HepG2 (cell line): ENCODE data around the gene HOXD8. TPM values are rescaled to one million over a fixed set of nuclear protein-coding genes. Genes with fewer than 3 reads are reported as not detected.

Source experiments
- ATAC-seq: fragments of 200-7000 bp; cut with Tn5 transposase; 3 replicates; pipeline ENCODE4 v1.9.1; 2020; ENCODE audit warnings: mild to moderate bottlenecking, moderate library complexity
- BruUV-seq: library from RNA; stranded (reverse); fragments of 400-500 nt; replicated peaks from 2 replicates; lab custom pipeline; 2021; lab: Mats Ljungman, UMichigan
- CTCF ChIA-PET: fragments of 300-600 bp; formaldehyde crosslinking; extraction: SDS; loops from one replicate; lab custom pipeline; 2021; ENCODE audit warnings: low total read pairs, inconsistent platforms, low intra/inter-chr PET ratio; lab: Yijun Ruan, JAX
- POLR2A ChIA-PET: fragments of 350-600 bp; sonication (Branson Sonifier 250); formaldehyde crosslinking; loops from one replicate; lab custom pipeline; 2020; ENCODE audit warnings: antibody characterized with exemption, inconsistent platforms; lab: Yijun Ruan, JAX
- DNase-seq: peaks from one replicate; pipeline ENCODE4 v3.0.0-alpha.2; 2015; ENCODE audit warnings: low spot score
- FAIRE-seq: peaks from 3 replicates; lab custom pipeline; 2011; peaks lifted over from hg19 to GRCh38; lab: Jason Lieb, UNC
- H2AFZ ChIP-seq: one replicate; pipeline ENCODE4 v1.6.1; 2011; ENCODE audit warnings: low read length, inconsistent platforms
- H3K27ac ChIP-seq: fragments of 300-600 bp; 3 replicates; pipeline ENCODE4 v1.8.0; 2011; ENCODE audit warnings: mixed run types, mild to moderate bottlenecking, mixed read lengths, low read length, inconsistent platforms; ENCODE audit not compliant: insufficient read depth; ENCODE audit errors: extremely low read length
- H3K27me3 ChIP-seq, 2 experiments: fragments of 200-600 bp in 1 of 2; 2 replicates in 1 of 2; 3 replicates in 1 of 2; pipeline versions ENCODE4 v1.6.0 to v1.8.0; 2011; ENCODE audit warnings: low read length in 2 of 2, mild to moderate bottlenecking in 2 of 2, moderate library complexity in 2 of 2, inconsistent platforms in 1 of 2; ENCODE audit not compliant: insufficient read depth in 2 of 2, control insufficient read depth in 1 of 2
- H3K36me3 ChIP-seq, 2 experiments: fragments of 200-600 bp in 1 of 2; replicated peaks in 1 of 2; 2 replicates in 1 of 2; 3 replicates in 1 of 2; pipeline versions ENCODE4 v1.5.1 to v1.8.0; 2011; ENCODE audit warnings: low read length in 2 of 2, inconsistent platforms in 1 of 2; ENCODE audit not compliant: insufficient read depth in 2 of 2, control insufficient read depth in 1 of 2
- H3K4me1 ChIP-seq: 2 replicates; pipeline ENCODE4 v1.5.1; 2012; ENCODE audit warnings: low read length, inconsistent platforms; ENCODE audit not compliant: insufficient read depth
- H3K4me2 ChIP-seq: 2 replicates; pipeline ENCODE4 v1.6.0; 2011; ENCODE audit warnings: low read depth, low read length, inconsistent platforms
- H3K4me3 ChIP-seq, 3 experiments: fragments of 200-600 bp in 1 of 3; sonication (generic), shearing (Covaris generic) in 1 of 3; replicated peaks in 1 of 3; 2 replicates each; pipeline ENCODE4 v1.5.1; 2011 to 2016; ENCODE audit warnings: low read length in 3 of 3, inconsistent platforms in 2 of 3, low read depth in 2 of 3, mild to moderate bottlenecking in 2 of 3, control low read depth in 1 of 3, mixed read lengths in 1 of 3; ENCODE audit not compliant: insufficient read depth in 1 of 3
- H3K79me2 ChIP-seq: one replicate; pipeline ENCODE4 v1.6.1; 2011; ENCODE audit warnings: low read length, inconsistent platforms; ENCODE audit not compliant: insufficient read depth
- H3K9ac ChIP-seq: 2 replicates; pipeline ENCODE4 v1.6.0; 2011; ENCODE audit warnings: mild to moderate bottlenecking, low read depth, low read length, inconsistent platforms; ENCODE audit not compliant: insufficient read depth
- H3K9me3 ChIP-seq: 2 replicates; pipeline ENCODE4 v1.5.1; 2012; ENCODE audit warnings: mild to moderate bottlenecking, low read length
- H4K20me1 ChIP-seq: 2 replicates; pipeline ENCODE4 v1.6.0; 2011; ENCODE audit warnings: inconsistent platforms, mild to moderate bottlenecking, low read length, moderate library complexity; ENCODE audit not compliant: insufficient read depth
- CEBPZ ChIP-seq: IDR thresholded peaks from 2 replicates; pipeline ENCODE4 v1.6.1; 2012; ENCODE audit warnings: low read length, improper control_type of control experiment
- EP300 ChIP-seq, 3 experiments: sonication (generic) in 1 of 3; formaldehyde crosslinking in 1 of 3; IDR thresholded peaks; 2 replicates each; pipeline versions ENCODE4 v1.5.1 to v1.6.1; 2011 to 2020; ENCODE audit warnings: low read depth in 2 of 3, low read length in 2 of 3, borderline replicate concordance in 1 of 3, improper control_type of control experiment in 1 of 3, mild to moderate bottlenecking in 1 of 3, missing genetic modification reagents in 1 of 3, moderate library complexity in 1 of 3
- RAD51 ChIP-seq: fragments of 450-650 bp; IDR thresholded peaks from 2 replicates; pipeline ENCODE4 v1.6.1; 2016; ENCODE audit warnings: borderline replicate concordance
- ZFP91 ChIP-seq: sonication (generic); formaldehyde crosslinking; IDR thresholded peaks from 2 replicates; pipeline ENCODE4 v1.9.0; 2022; ENCODE audit warnings: missing genetic modification reagents, mild to moderate bottlenecking, borderline replicate concordance
- ZNF276 ChIP-seq: sonication (generic); formaldehyde crosslinking; IDR thresholded peaks from 2 replicates; pipeline ENCODE4 v1.4.0; 2020; ENCODE audit warnings: mild to moderate bottlenecking, low read depth, missing genetic modification reagents
- ZNF292 ChIP-seq: sonication (generic); formaldehyde crosslinking; IDR thresholded peaks from 2 replicates; pipeline ENCODE4 v1.8.1; 2022; ENCODE audit warnings: mild to moderate bottlenecking, low read depth, missing genetic modification reagents, borderline replicate concordance
- ZNF558 ChIP-seq: sonication (generic); formaldehyde crosslinking; IDR thresholded peaks from 2 replicates; pipeline ENCODE4 v1.9.0; 2022; ENCODE audit warnings: mild to moderate bottlenecking, missing genetic modification reagents, borderline replicate concordance
- ZNF687 ChIP-seq: sonication (generic); formaldehyde crosslinking; IDR thresholded peaks from 2 replicates; pipeline ENCODE4 v1.5.1; 2020; ENCODE audit warnings: mild to moderate bottlenecking, missing genetic modification reagents, moderate library complexity
- WGBS: methylation state at CpG from one replicate; pipeline ENCODE4 v1.1.6; 2017; ENCODE audit warnings: low lambda C conversion rate; 5-methylcytosine and 5-hydroxymethylcytosine counted together
- in situ Hi-C: cut with HindIII; loops from 2 replicates; pipeline ENCODE4 v1.10.0; 2017; ENCODE audit warnings: low pct_unique_long_range_greater_than_20kb; ENCODE audit not compliant: extremely low pct_ligation_motif_present
- intact Hi-C: fragments of 100-400 bp; cut with micrococcal nuclease; formaldehyde crosslinking; loops from one replicate; pipeline ENCODE4 v1.10.0; 2022; ENCODE audit not compliant: unreplicated experiment
- polyA plus RNA-seq, 8 experiments: library from polyadenylated mRNA; depleted of rRNA in 3 of 8; stranded (reverse) in 7 of 8; unstranded in 1 of 8; fragments of >200 nt; fragmentation: Illumina TruSeq in 4 of 8; extraction: Trizol in 4 of 8; gene quantifications; 2 replicates each; pipeline versions ENCODE4 v1.2.1 to v1.2.3, GENCODE V29; 2011 to 2016; ENCODE audit warnings: low read depth in 4 of 8, missing spikeins in 1 of 8, mixed read lengths in 1 of 8; ENCODE audit not compliant: insufficient read depth in 1 of 8
- total RNA-seq, 5 experiments: library from RNA; depleted of rRNA; stranded (reverse); fragments of >200 nt; fragmentation: Illumina TruSeq; extraction: Trizol; gene quantifications; 2 replicates each; pipeline ENCODE4 v1.2.3, GENCODE V29; 2016; ENCODE audit warnings: low read depth in 1 of 5

Gene HOXD8
- total and polyA plus RNA-seq, 2 of the 13 experiments (the other 11 are each of a cell fraction or from before 2014, with no cell fraction given): not detected

- TF ChIP-seq EP300 (IDR thresholded peaks at IDR 0.05; ENCODE audit: low read depth in 2 of 2, low read length in 2 of 2) (no peak), EP300 (CRISPR knock-in tag; IDR thresholded peaks at IDR 0.05; ENCODE audit: borderline replicate concordance) (no peak), CEBPZ (no peak), ZNF558 (CRISPR knock-in tag) (no peak)
- TF ChIP-seq, all 625 proteins: peak for 2
These were observed 37.9 kb downstream of the HOXD8 start (continued) for GRCh38 chr2:176167398-176167797.

GRCh38 chr2:176169181-176169580 lies 39.7 kb downstream of the HOXD8 start:
- peak; percentile 32 for ATAC-seq
- Histone ChIP-seq H3K4me2 (no peak overlapping the region), H3K36me3 (no peaks in the 10 kb centered on the region), H3K4me1 (peaks cover 43% of the 10 kb centered on the region), H3K4me3 (no peak overlapping the region), H3K27me3 (peaks cover 9 to 54% of the 10 kb centered on the region in 2 experiments; a peak in 4 of 5 replicates), H3K79me2 (no peaks in the 10 kb centered on the region), H3K27ac (no peak overlapping the region), H3K9me3 (no peaks in the 10 kb centered on the region), H3K9ac (no peak overlapping the region), H4K20me1 (no peaks in the 10 kb centered on the region), H2AFZ (no peak overlapping the region)
- TF ChIP-seq RAD51: no peak
- peak; percentile 41 for TF ChIP-seq ZNF687
- TF ChIP-seq ZNF292 (CRISPR knock-in tag): 0 out of 2 replicates have a peak, but pooled peaks have one; percentile 16
- 0 out of 2 replicates have a peak, but pooled peaks have one; percentile 32 for TF ChIP-seq ZFP91 (CRISPR knock-in tag)
- TF ChIP-seq ZNF276 (CRISPR knock-in tag): 0 out of 2 replicates have a peak, but pooled peaks have one; percentile 17
- no peak for DNase-seq
- FAIRE-seq: no peak
- in situ Hi-C loops (no loop called here), intact Hi-C loops (no loop called here)
- POLR2A ChIA-PET: no interaction called here
- BruUV-seq: no TSS peak
- WGBS: 9% methylated on average over 4 of the region's 5 CpGs
- CTCF ChIA-PET: no interaction called here
